ENCODE data around the gene PLEKHA5.

- TF ChIP-seq PPARA (CRISPR knock-in tag; IDR thresholded peaks at IDR 0.05; ENCODE audit: borderline replicate concordance) (no peak), ZFP30 (CRISPR knock-in tag; IDR thresholded peaks at IDR 0.05) (no peak), RARB (CRISPR knock-in tag; IDR thresholded peaks at IDR 0.05) (no peak), ZC3H10 (CRISPR knock-in tag; IDR thresholded peaks at IDR 0.05) (no peak), TCF4 (CRISPR knock-in tag; IDR thresholded peaks at IDR 0.05; ENCODE audit: borderline replicate concordance) (no peak), TSHZ2 (CRISPR knock-in tag; IDR thresholded peaks at IDR 0.05) (no peak)
- TF ChIP-seq, protein P1, sequence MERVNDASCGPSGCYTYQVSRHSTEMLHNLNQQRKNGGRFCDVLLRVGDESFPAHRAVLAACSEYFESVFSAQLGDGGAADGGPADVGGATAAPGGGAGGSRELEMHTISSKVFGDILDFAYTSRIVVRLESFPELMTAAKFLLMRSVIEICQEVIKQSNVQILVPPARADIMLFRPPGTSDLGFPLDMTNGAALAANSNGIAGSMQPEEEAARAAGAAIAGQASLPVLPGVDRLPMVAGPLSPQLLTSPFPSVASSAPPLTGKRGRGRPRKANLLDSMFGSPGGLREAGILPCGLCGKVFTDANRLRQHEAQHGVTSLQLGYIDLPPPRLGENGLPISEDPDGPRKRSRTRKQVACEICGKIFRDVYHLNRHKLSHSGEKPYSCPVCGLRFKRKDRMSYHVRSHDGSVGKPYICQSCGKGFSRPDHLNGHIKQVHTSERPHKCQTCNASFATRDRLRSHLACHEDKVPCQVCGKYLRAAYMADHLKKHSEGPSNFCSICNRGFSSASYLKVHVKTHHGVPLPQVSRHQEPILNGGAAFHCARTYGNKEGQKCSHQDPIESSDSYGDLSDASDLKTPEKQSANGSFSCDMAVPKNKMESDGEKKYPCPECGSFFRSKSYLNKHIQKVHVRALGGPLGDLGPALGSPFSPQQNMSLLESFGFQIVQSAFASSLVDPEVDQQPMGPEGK (CRISPR knock-in tag; IDR thresholded peaks at IDR 0.05; ENCODE audit: borderline replicate concordance), result no peak
Measured at GRCh38 chr12:19192710-19193109, 63.2 kb downstream of the PLEKHA5 start.

Data from SK-N-SH treated with all-trans-retinoic acid at 6 μM for 48 hours (cell line).